K562 (cell line): Measurements from ENCODE around the gene ZBP1. TPM values are rescaled to one million over a fixed set of nuclear protein-coding genes. Genes with fewer than 3 reads are reported as not detected.

Source experiments
- ATAC-seq: fragments of 200-7000 bp; cut with Tn5 transposase; 3 replicates; pipeline ENCODE4 v1.9.1; 2020; ENCODE audit warnings: moderate library complexity
- BruUV-seq: library from RNA; stranded (reverse); fragments of 400-500 nt; replicated peaks from 2 replicates; lab custom pipeline; 2021; lab: Mats Ljungman, UMichigan
- CTCF ChIA-PET: fragments of 300-600 bp; formaldehyde crosslinking; extraction: SDS; loops from one replicate; lab custom pipeline; 2021; ENCODE audit warnings: low intra/inter-chr PET ratio; lab: Yijun Ruan, JAX
- POLR2A ChIA-PET: fragments of 300-600, 350-650 bp; sonication (Branson Sonifier 250); formaldehyde crosslinking; extraction: SDS; loops from one replicate; lab custom pipeline; 2021; ENCODE audit warnings: antibody characterized with exemption, inconsistent platforms; lab: Yijun Ruan, JAX
- DNase-seq, 4 experiments: peaks; one replicate each; pipeline versions ENCODE4 v3.0.0 to v3.0.0-alpha.2; 2011 to 2018; ENCODE audit warnings: low spot score in 3 of 4, mixed read lengths in 3 of 4; ENCODE audit errors: extremely low read depth in 1 of 4
- FAIRE-seq: peaks from 2 replicates; lab custom pipeline; 2011; peaks lifted over from hg19 to GRCh38; lab: Jason Lieb, UNC
- H2AFZ ChIP-seq: 2 replicates; pipeline ENCODE4 v1.6.0; 2011; ENCODE audit warnings: low read depth, low read length, control low read depth, inconsistent platforms
- H3K27ac ChIP-seq: fragments of 200-600 bp; 3 replicates; pipeline ENCODE4 v1.8.0; 2011; ENCODE audit warnings: low read depth, mild to moderate bottlenecking, control low read depth, inconsistent platforms, low read length, moderate library complexity, mixed read lengths; ENCODE audit errors: extremely low read depth
- H3K27me3 ChIP-seq, 2 experiments: fragments of 300-600 bp in 1 of 2; 2 replicates in 1 of 2; 3 replicates in 1 of 2; pipeline versions ENCODE4 v1.6.0 to v1.8.0; 2011; ENCODE audit warnings: inconsistent platforms in 2 of 2, low read length in 2 of 2, mild to moderate bottlenecking in 1 of 2, mixed read lengths in 1 of 2, moderate library complexity in 1 of 2; ENCODE audit not compliant: control insufficient read depth in 2 of 2, insufficient read depth in 2 of 2
- H3K36me3 ChIP-seq: fragments of 300-600 bp; 3 replicates; pipeline ENCODE4 v1.8.0; 2011; ENCODE audit warnings: mild to moderate bottlenecking, low read length, inconsistent platforms; ENCODE audit not compliant: control insufficient read depth, insufficient read depth
- H3K4me1 ChIP-seq, 2 experiments: fragments of 200-600 bp in 1 of 2; replicated peaks in 1 of 2; 2 replicates in 1 of 2; 3 replicates in 1 of 2; pipeline versions ENCODE4 v1.5.1 to v1.8.0; 2011; ENCODE audit warnings: inconsistent platforms in 2 of 2, low read length in 2 of 2, mild to moderate bottlenecking in 1 of 2, mixed read lengths in 1 of 2, moderate library complexity in 1 of 2; ENCODE audit not compliant: control insufficient read depth in 2 of 2, insufficient read depth in 2 of 2
- H3K4me2 ChIP-seq: 2 replicates; pipeline ENCODE4 v1.6.1; 2011; ENCODE audit warnings: low read length, control low read depth, inconsistent platforms, mixed read lengths; ENCODE audit not compliant: insufficient read depth
- H3K4me3 ChIP-seq: fragments of 200-600 bp; sonication (generic), shearing (Covaris generic); 2 replicates; pipeline ENCODE4 v1.5.1; 2016; ENCODE audit warnings: control low read depth, inconsistent platforms
- H3K79me2 ChIP-seq: fragments of 200-600 bp; 3 replicates; pipeline ENCODE4 v1.8.0; 2011; ENCODE audit warnings: low read length, inconsistent platforms; ENCODE audit not compliant: control insufficient read depth, insufficient read depth
- H3K9ac ChIP-seq, 2 experiments: 2 replicates each; pipeline versions ENCODE4 v1.6.0 to v1.6.1; 2011; ENCODE audit warnings: low read depth in 2 of 2, low read length in 2 of 2, control low read depth in 1 of 2, inconsistent platforms in 1 of 2, mild to moderate bottlenecking in 1 of 2, mixed read lengths in 1 of 2; ENCODE audit not compliant: insufficient read depth in 1 of 2
- H3K9me1 ChIP-seq: one replicate; pipeline ENCODE4 v1.6.0; 2011; ENCODE audit warnings: inconsistent platforms, mild to moderate bottlenecking, low read length, moderate library complexity; ENCODE audit not compliant: control insufficient read depth, insufficient read depth
- H3K9me3 ChIP-seq: replicated peaks from 2 replicates; pipeline ENCODE4 v1.5.1; 2011; ENCODE audit warnings: low read depth, low read length, inconsistent platforms; ENCODE audit not compliant: control insufficient read depth, insufficient read depth
- H4K20me1 ChIP-seq: replicated peaks from 2 replicates; pipeline ENCODE4 v1.6.1; 2011; ENCODE audit warnings: low read length, inconsistent platforms, mixed read lengths; ENCODE audit not compliant: control insufficient read depth, insufficient read depth
- CHCHD3 ChIP-seq: fragments of 250-450 bp; sonication (Bioruptor Pico); IDR thresholded peaks from 2 replicates; pipeline ENCODE4 v2.1.2; 2022; ENCODE audit warnings: mild to moderate bottlenecking
- ESRRA ChIP-seq: fragments of 450-650 bp; IDR thresholded peaks from 2 replicates; pipeline ENCODE4 v1.6.1; 2014; ENCODE audit warnings: low read depth, mild to moderate bottlenecking, moderate library complexity, borderline replicate concordance
- RAD21 ChIP-seq, 2 experiments: fragments of 250-450 bp in 1 of 2; fragments of 450-650 bp in 1 of 2; sonication (Bioruptor Pico) in 1 of 2; formaldehyde crosslinking in 1 of 2; IDR thresholded peaks in 1 of 2; conservative IDR thresholded peaks in 1 of 2; 2 replicates each; pipeline versions ENCODE4 v1.4.0 to v1.8.0; 2020 to 2022; ENCODE audit warnings: mild to moderate bottlenecking in 2 of 2, moderate library complexity in 1 of 2
- WGBS: fragments of 100-300 bp; shearing (Covaris generic); methylation state at CpG from one replicate; pipeline ENCODE4 v1.1.6; 2016; ENCODE audit warnings: low coverage, mixed read lengths; ENCODE audit not compliant: insufficient coverage; ENCODE audit errors: missing lambda C conversion rate; 5-methylcytosine and 5-hydroxymethylcytosine counted together
- in situ Hi-C: fragments of 300-500 bp; cut with MboI; formaldehyde crosslinking; loops from 4 replicates; pipeline ENCODE4 v1.15.0; 2018; ENCODE audit warnings: inconsistent platforms, mixed read lengths
- intact Hi-C: fragments of 100-400 bp; cut with micrococcal nuclease; formaldehyde crosslinking; loops from 2 replicates; pipeline ENCODE4 v1.14.2; 2022
- polyA plus RNA-seq, 8 experiments: library from polyadenylated mRNA; depleted of rRNA in 4 of 8; stranded (reverse) in 5 of 8; unstranded in 3 of 8; fragments of >200 nt; fragmentation: Nextera tagmentation in 2 of 8; fragmentation: Illumina TruSeq in 1 of 8; extraction: Ambion mirVana in 2 of 8; extraction: Trizol in 1 of 8; gene quantifications; 2 replicates each; pipeline versions ENCODE4 v1.2.1 to v1.2.3, GENCODE V29; 2011 to 2014; ENCODE audit warnings: inconsistent platforms in 1 of 8, missing spikeins in 1 of 8
- total RNA-seq, 7 experiments: library from RNA; depleted of rRNA in 6 of 7; stranded (reverse); fragments of >200 nt in 6 of 7; fragmentation: Illumina TruSeq in 2 of 7; extraction: Trizol in 2 of 7; gene quantifications; 2 replicates each; pipeline versions ENCODE4 v1.2.1 to v1.2.3, GENCODE V29; 2011 to 2021; ENCODE audit warnings: low replicate concordance in 1 of 7
- TF ChIP-seq, protein P1 (sequence below): fragments of 250-450 bp; sonication (Bioruptor Pico); IDR thresholded peaks from 2 replicates; pipeline ENCODE4 v1.4.0; 2020; ENCODE audit warnings: borderline replicate concordance
- TF ChIP-seq, protein P2 (sequence below): fragments of 450-650 bp; IDR thresholded peaks from 2 replicates; pipeline ENCODE4 v1.6.1; 2017; ENCODE audit warnings: antibody characterized with exemption, mild to moderate bottlenecking
- TF ChIP-seq, protein P3 (sequence below): sonication (generic); formaldehyde crosslinking; IDR thresholded peaks from 2 replicates; pipeline ENCODE4 v1.5.0; 2020; ENCODE audit warnings: missing genetic modification reagents

Gene ZBP1
- total and polyA plus RNA-seq, 9 of the 15 experiments (the other 6 are each of a cell fraction or from before 2014, with no cell fraction given): not detected

DNA sequence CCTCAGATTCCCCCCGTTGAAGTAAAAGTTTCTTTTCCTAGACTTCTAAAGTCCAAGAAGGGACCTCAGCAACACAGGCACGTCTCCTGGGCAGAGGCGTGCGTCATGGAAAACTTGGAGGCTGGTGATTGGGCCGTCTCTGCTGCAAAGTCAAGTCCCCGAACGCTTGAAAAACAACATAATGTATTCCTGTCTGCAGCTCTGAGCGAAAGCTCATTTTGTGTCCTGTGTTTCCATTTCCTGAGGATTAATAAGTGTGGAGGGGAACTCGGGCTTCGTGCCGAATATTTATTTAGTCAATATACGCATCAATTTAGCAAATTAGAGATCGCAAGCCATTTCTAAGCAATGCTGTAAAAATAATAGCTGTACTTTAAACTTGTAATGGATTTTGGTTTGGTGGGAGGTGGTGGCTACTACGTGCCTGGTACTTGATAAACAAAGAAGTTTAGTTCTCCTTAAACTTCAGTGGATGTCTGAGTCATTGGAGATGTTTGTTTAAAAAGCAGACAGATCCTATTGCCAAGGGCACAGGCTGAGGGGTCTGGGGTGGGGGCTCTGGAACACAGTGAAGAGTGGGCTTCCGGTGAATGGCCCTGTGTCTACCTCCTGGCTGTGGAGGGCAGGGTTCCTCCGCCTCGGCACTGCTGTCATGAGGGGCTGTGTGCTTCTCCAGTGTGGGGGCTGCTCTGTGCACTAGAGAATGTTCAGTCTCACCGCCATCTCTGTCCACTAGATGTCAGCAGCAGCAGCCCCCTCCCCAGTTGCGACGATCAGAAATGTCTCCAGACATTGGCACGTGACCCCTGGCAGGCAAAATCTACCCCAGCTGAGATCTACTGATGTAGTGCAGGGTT, 37.6 kb downstream of the ZBP1 start:
- ATAC-seq (peak; percentile 68), FAIRE-seq (peak; percentile 73)
- in situ Hi-C loops: no loop called here
- TF ChIP-seq, protein P1, sequence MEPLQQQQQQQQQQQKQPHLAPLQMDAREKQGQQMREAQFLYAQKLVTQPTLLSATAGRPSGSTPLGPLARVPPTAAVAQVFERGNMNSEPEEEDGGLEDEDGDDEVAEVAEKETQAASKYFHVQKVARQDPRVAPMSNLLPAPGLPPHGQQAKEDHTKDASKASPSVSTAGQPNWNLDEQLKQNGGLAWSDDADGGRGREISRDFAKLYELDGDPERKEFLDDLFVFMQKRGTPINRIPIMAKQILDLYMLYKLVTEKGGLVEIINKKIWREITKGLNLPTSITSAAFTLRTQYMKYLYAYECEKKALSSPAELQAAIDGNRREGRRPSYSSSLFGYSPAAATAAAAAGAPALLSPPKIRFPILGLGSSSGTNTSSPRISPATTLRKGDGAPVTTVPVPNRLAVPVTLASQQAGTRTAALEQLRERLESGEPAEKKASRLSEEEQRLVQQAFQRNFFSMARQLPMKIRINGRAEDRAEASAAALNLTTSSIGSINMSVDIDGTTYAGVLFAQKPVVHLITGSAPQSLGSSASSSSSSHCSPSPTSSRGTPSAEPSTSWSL (CRISPR knock-in tag): no peak
- TF ChIP-seq, protein P2, sequence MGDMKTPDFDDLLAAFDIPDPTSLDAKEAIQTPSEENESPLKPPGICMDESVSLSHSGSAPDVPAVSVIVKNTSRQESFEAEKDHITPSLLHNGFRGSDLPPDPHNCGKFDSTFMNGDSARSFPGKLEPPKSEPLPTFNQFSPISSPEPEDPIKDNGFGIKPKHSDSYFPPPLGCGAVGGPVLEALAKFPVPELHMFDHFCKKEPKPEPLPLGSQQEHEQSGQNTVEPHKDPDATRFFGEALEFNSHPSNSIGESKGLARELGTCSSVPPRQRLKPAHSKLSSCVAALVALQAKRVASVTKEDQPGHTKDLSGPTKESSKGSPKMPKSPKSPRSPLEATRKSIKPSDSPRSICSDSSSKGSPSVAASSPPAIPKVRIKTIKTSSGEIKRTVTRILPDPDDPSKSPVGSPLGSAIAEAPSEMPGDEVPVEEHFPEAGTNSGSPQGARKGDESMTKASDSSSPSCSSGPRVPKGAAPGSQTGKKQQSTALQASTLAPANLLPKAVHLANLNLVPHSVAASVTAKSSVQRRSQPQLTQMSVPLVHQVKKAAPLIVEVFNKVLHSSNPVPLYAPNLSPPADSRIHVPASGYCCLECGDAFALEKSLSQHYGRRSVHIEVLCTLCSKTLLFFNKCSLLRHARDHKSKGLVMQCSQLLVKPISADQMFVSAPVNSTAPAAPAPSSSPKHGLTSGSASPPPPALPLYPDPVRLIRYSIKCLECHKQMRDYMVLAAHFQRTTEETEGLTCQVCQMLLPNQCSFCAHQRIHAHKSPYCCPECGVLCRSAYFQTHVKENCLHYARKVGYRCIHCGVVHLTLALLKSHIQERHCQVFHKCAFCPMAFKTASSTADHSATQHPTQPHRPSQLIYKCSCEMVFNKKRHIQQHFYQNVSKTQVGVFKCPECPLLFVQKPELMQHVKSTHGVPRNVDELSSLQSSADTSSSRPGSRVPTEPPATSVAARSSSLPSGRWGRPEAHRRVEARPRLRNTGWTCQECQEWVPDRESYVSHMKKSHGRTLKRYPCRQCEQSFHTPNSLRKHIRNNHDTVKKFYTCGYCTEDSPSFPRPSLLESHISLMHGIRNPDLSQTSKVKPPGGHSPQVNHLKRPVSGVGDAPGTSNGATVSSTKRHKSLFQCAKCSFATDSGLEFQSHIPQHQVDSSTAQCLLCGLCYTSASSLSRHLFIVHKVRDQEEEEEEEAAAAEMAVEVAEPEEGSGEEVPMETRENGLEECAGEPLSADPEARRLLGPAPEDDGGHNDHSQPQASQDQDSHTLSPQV: 0 out of 2 replicates have a peak, but pooled peaks have one; percentile 27
- TF ChIP-seq ESRRA (peak; percentile 18; the same call in 1 of the 2 replicates), RAD21 (CRISPR knock-in tag; conservative IDR thresholded peaks at IDR 0.05 in 1 of 2, IDR thresholded peaks at IDR 0.05 in 1 of 2) (peak in 1 of 2 experiments; percentile 18; a peak in 1 of 4 replicates), CHCHD3 (CRISPR knock-in tag) (no peak)
- TF ChIP-seq, protein P3, sequence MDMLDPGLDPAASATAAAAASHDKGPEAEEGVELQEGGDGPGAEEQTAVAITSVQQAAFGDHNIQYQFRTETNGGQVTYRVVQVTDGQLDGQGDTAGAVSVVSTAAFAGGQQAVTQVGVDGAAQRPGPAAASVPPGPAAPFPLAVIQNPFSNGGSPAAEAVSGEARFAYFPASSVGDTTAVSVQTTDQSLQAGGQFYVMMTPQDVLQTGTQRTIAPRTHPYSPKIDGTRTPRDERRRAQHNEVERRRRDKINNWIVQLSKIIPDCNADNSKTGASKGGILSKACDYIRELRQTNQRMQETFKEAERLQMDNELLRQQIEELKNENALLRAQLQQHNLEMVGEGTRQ (CRISPR knock-in tag): peak; percentile 76

More for the DNA sequence above, 37.6 kb downstream of the ZBP1 start:
- no peaks in the 10 kb centered on the region for H3K36me3 ChIP-seq
- no peak overlapping the region for H3K4me3 ChIP-seq
- H3K4me1 ChIP-seq: peaks cover 30 to 59% of the 10 kb centered on the region in 2 experiments
- intact Hi-C loops: no loop called here
- no peaks in the 10 kb centered on the region for H4K20me1 ChIP-seq
- DNase-seq: peak; percentile 40 to 47 (median 42)
- H3K9me1 ChIP-seq: no peaks in the 10 kb centered on the region
- 0 out of 3 replicates have a peak overlapping the region, but pooled peaks have one; percentile 3 for H3K27ac ChIP-seq
- 7% methylated on average over 21 of the region's 21 CpGs for WGBS
- H3K9me3 ChIP-seq: peaks cover 2% of the 10 kb centered on the region; the same call in 1 of the 2 replicates
- no TSS peak for BruUV-seq
- peak overlapping the region in 1 of 2 experiments; percentile 11; a peak in 1 of 4 replicates for H3K9ac ChIP-seq
- peak overlapping the region; percentile 74 for H2AFZ ChIP-seq
- peaks cover 16 to 60% of the 10 kb centered on the region in 2 experiments; a peak in 4 of 5 replicates for H3K27me3 ChIP-seq
- ChIA-PET CTCF (no interaction called here), POLR2A (interaction anchor here (0.6 kb wide), 1 partner anchor 64 kb away, joined by 3 read pairs; no protein-coding TSS in a partner anchor)
- no peaks in the 10 kb centered on the region for H3K79me2 ChIP-seq
- H3K4me2 ChIP-seq: peak overlapping the region; percentile 55
